ENCODE measurements around the gene GGNBP2. TPM values are rescaled to one million over a fixed set of nuclear protein-coding genes. Genes with fewer than 3 reads are reported as not detected.

The GGNBP2 gene
- total RNA-seq, 4 donors from 2014 or later, result 90.5 to 124 (median 96.8) TPM

DNA sequence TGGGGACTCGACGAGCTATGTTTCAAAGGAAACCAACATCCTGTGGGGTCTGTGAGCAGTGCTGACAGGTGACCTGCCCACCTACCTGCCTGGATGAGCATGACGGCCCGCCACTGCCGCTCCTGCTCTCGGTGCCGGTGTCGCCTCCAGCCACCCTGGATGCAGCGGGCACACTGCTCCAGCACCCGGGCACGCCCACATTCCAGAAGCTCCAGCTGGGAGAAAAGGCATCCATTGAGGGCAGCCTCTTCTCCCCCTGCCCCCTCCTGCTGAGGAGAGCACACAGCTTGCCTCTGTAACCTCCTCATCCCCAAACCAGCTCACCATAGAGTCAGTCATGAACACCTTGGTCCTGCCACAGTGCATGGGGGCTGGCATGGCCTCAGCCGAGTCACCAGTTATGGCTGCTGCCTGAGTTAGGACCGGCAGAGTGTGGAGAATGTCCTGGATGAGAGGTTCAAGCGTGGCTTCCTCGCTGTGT, 43.9 kb upstream of the GGNBP2 start:
- DNase-seq, result no peak
- peaks cover 0 to 71% (median 0%) of the 10 kb centered on the region in 3 donors for H3K36me3 ChIP-seq
- H3K27me3 ChIP-seq, result no peaks in the 10 kb centered on the region

DNA sequence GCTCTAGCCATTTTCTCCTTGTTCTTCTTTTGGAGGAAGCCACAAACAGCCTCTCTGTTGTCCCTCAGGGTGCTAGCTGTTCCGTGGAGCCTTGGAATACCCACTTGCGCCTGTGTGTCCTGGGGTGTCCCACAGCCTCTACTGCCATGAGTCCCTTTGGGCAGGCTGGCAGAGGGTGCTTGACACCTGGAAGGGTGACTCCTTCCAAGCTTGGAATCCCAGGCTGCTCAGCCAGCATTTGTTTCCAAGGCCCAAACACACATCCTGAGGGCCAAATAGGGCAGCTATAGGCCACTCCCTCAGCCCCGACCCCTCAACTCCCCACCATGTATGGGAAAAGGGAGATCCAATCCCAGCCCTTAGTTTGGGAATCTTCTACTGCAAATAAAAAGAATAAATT, 43.4 kb upstream of the GGNBP2 start:
- TF ChIP-seq, protein P1, sequence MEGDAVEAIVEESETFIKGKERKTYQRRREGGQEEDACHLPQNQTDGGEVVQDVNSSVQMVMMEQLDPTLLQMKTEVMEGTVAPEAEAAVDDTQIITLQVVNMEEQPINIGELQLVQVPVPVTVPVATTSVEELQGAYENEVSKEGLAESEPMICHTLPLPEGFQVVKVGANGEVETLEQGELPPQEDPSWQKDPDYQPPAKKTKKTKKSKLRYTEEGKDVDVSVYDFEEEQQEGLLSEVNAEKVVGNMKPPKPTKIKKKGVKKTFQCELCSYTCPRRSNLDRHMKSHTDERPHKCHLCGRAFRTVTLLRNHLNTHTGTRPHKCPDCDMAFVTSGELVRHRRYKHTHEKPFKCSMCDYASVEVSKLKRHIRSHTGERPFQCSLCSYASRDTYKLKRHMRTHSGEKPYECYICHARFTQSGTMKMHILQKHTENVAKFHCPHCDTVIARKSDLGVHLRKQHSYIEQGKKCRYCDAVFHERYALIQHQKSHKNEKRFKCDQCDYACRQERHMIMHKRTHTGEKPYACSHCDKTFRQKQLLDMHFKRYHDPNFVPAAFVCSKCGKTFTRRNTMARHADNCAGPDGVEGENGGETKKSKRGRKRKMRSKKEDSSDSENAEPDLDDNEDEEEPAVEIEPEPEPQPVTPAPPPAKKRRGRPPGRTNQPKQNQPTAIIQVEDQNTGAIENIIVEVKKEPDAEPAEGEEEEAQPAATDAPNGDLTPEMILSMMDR (IDR thresholded peaks at IDR 0.05), result no peak
- TF ChIP-seq POLR2A (IDR thresholded peaks at IDR 0.05), result no peak
- DNase-seq, result no peak

More for the DNA sequence above, 43.9 kb upstream of the GGNBP2 start:
- Histone ChIP-seq H3K4me3 (no peak overlapping the region), H3K27ac (no peak overlapping the region), H3K4me1 (no peaks in the 10 kb centered on the region), H3K9me3 (no peaks in the 10 kb centered on the region)
- TF ChIP-seq POLR2A (IDR thresholded peaks at IDR 0.05), result no peak
- TF ChIP-seq, protein P1 (IDR thresholded peaks at IDR 0.05), result no peak

DNA sequence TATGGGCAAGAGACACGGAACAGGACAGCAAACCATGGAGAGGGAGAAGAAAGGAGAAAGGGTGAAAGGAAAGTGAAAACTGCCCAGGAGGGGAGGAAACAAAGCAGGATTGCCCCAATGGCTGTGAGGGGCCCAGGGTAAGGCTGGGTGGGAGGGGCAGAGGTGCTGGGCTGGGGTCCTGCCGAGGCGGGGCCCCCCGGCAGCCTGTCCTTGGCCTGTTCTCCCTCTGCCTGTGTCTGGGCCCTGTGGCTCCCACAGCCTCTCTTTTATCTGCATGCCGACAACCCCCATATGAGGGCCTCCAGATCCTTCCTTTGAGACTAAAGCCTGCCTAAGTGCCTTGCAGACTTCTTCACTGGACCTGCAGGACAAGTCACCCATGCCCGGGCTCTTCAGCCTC, 42.8 kb upstream of the GGNBP2 start:
- Histone ChIP-seq H3K9me3 (no peaks in the 10 kb centered on the region), H3K27ac (no peak overlapping the region), H3K4me3 (no peak overlapping the region), H3K4me1 (no peaks in the 10 kb centered on the region), H3K27me3 (no peaks in the 10 kb centered on the region), H3K36me3 (peaks cover 0 to 69% (median 0%) of the 10 kb centered on the region in 3 donors)
- no peak for DNase-seq
- TF ChIP-seq POLR2A (IDR thresholded peaks at IDR 0.05), result no peak
- TF ChIP-seq, protein P1 (IDR thresholded peaks at IDR 0.05), result no peak

More for the DNA sequence above, 43.4 kb upstream of the GGNBP2 start:
- Histone ChIP-seq H3K27ac (no peak overlapping the region), H3K36me3 (peaks cover 0 to 69% (median 0%) of the 10 kb centered on the region in 3 donors), H3K27me3 (no peaks in the 10 kb centered on the region), H3K4me1 (no peaks in the 10 kb centered on the region), H3K9me3 (no peaks in the 10 kb centered on the region), H3K4me3 (no peak overlapping the region)

DNA sequence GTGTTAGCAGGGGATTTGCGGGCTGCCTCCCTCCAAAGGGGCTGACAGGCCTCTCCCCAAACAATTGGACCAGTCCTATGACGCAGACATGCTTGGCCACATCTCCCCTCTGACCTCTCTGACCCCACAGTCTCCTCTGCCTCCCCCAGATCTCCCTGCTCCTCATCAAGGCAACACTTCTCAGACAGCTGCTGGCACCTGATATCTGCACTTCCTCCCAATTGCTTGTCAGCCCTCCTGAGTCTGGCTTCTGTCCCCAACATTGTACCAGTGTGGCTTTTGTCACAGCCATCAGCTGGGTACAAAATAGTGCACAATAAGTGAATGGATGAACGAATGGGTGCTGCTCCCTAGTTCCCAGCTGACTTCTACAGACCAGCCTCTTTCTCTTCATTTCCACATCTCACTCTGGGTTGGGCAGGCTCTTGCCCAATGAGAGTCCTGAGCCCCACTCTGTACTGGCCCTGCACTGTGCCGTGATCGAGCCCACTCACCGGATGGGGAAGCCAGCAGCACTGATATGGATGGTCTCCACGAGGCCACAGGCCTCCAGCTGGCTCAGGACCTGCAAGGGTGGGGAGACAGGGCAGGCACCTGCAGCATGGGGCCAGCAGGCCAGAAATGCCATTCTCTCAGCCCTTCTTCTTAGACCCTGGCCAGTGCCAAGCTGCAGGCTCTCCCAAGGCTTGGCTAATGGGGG, 41.1 kb upstream of the GGNBP2 start:
- Histone ChIP-seq H3K4me3 (no peak overlapping the region), H3K4me1 (no peaks in the 10 kb centered on the region), H3K9me3 (no peaks in the 10 kb centered on the region), H3K36me3 (peaks cover 0 to 68% (median 0%) of the 10 kb centered on the region in 3 donors), H3K27me3 (no peaks in the 10 kb centered on the region), H3K27ac (no peak overlapping the region)
- TF ChIP-seq POLR2A (IDR thresholded peaks at IDR 0.05), result no peak
- TF ChIP-seq, protein P1 (IDR thresholded peaks at IDR 0.05), result no peak
- peak in 1 of 3 donors; percentile 29 for DNase-seq

DNA sequence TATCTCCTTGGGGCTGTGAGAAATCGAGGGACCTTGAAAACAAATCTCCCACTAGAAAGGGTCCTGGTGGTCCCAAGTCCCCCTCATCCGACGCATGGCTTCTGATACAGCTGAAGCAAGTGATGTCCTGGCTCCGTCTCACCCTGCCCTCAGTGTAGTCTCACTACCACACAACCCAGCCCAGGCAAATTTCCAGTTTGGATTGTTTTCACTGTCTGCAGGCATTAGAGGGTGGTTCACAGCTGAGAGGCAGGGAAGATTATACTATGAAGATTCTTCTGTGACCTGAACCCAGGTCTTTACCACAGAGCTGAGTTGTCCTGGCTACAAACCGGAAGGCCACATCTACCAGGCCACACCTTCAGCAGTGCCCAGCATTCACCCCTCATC, 40.6 kb upstream of the GGNBP2 start:
- peaks cover 0 to 68% (median 0%) of the 10 kb centered on the region in 3 donors for H3K36me3 ChIP-seq
- TF ChIP-seq POLR2A (IDR thresholded peaks at IDR 0.05), result no peak
- TF ChIP-seq, protein P1 (IDR thresholded peaks at IDR 0.05), result no peak

More for the DNA sequence above, 40.6 kb upstream of the GGNBP2 start:
- Histone ChIP-seq H3K27me3 (no peaks in the 10 kb centered on the region), H3K4me1 (no peaks in the 10 kb centered on the region), H3K9me3 (no peaks in the 10 kb centered on the region), H3K4me3 (no peak overlapping the region), H3K27ac (no peak overlapping the region)
- DNase-seq, result no peak
